ENCODE measurements around the gene RFNG.

Gene RFNG

DNA sequence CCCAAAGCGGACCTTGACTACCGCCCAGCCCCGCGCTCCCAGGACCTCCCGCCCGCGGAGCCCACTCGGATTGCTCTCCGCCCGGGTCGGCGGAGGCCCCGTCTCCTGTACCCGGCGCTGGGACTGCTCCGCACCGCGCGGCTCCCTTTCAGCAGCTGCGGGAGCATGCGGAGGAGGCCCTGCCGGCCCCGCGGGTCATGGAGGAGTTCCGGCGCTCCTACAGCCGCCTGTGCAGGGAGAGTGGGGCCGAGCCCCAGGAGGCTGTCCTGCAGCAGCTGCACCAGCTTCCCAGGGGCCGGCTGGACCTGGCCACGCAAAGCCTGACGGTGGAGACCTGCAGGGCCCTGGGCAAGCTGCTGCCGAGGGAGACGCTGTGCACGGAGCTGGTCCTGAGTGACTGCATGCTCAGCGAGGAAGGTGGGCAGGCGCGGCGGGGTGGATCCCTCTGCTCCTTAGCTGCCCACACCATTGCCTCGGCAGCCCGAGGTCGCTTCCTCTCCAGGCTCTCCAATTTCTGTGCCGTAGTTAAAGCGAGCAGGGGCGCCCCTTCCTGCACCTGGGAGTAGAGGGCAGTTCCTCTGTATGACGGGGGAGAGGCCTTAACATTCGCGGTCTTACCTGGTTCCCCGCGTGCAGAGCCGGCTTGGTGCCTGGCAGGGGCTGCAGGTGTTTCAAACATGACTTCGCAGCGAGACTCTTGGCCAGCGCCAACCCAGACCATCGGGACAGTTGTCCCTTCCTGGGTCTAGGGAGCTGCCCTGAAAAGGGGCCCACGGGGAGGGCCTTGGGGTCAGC is 28.0 kb downstream of the RFNG start:
- Histone ChIP-seq H3K27me3 (ENCODE audit: insufficient read depth, low read depth) (no peaks in the 10 kb centered on the region), H4K20me1 (ENCODE audit: insufficient read depth) (no peaks in the 10 kb centered on the region), H3K4me1 (ENCODE audit: low read depth, poor library complexity, severe bottlenecking) (peaks cover 6% of the 10 kb centered on the region), H3K4me2 (peak overlapping the region; percentile 84), H3K9ac (peak overlapping the region; percentile 64), H3K4me3 (IDR thresholded peaks at IDR 0.05; ENCODE audit: insufficient read depth, low read depth, low read length) (peak overlapping the region; percentile 22), H3K79me2 (ENCODE audit: insufficient read depth, low read depth) (peaks cover 6% of the 10 kb centered on the region; the same call in 1 of the 2 replicates), H3K27ac (no peak overlapping the region), H3K36me3 (ENCODE audit: insufficient read depth) (no peaks in the 10 kb centered on the region), H2AFZ (ENCODE audit: low read depth) (peak overlapping the region; percentile 76)
- TF ChIP-seq, protein P1, sequence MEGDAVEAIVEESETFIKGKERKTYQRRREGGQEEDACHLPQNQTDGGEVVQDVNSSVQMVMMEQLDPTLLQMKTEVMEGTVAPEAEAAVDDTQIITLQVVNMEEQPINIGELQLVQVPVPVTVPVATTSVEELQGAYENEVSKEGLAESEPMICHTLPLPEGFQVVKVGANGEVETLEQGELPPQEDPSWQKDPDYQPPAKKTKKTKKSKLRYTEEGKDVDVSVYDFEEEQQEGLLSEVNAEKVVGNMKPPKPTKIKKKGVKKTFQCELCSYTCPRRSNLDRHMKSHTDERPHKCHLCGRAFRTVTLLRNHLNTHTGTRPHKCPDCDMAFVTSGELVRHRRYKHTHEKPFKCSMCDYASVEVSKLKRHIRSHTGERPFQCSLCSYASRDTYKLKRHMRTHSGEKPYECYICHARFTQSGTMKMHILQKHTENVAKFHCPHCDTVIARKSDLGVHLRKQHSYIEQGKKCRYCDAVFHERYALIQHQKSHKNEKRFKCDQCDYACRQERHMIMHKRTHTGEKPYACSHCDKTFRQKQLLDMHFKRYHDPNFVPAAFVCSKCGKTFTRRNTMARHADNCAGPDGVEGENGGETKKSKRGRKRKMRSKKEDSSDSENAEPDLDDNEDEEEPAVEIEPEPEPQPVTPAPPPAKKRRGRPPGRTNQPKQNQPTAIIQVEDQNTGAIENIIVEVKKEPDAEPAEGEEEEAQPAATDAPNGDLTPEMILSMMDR (conservative IDR thresholded peaks at IDR 0.05; ENCODE audit: low read depth, low read length), result no peak

DNA sequence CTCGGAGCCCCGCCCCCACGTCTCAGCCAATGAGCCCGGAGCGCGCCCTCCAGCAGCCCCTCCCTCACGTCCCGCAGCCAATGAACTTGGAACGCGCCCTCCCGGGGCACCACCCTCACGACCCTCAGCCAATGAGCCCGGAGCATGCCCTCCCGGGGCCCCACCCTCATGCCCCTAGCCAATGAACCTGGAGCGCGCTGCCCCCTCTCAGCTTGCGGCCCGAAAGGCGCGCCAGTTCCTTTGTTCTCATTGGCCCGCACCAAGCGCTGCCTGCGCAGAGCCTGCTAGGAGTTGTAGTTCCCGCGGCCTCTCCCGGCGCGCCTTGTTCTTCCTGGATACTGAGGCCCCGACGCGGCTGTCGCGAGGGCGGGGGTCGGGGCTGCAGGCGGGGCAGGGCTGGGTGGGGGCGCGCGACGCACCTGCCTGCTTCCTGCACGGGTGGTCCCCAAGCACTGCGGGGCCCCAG is 28.6 kb downstream of the RFNG start, which contains the start of gene LRRC45:
Gene LRRC45, plus strand, starts transcription at position 325 of the 466 bp plus-strand sequence. CDS start 339 bp downstream, outside the sequence.
- Histone ChIP-seq H2AFZ (ENCODE audit: low read depth) (peak within 1 kb of the TSS; percentile 80), H3K4me3 (IDR thresholded peaks at IDR 0.05; ENCODE audit: insufficient read depth, low read depth, low read length) (peak within 1 kb of the TSS; percentile 22), H3K4me1 (ENCODE audit: low read depth, poor library complexity, severe bottlenecking) (peaks cover 6% of the 10 kb centered on the region), H3K4me2 (peak within 1 kb of the TSS; percentile 84), H3K27me3 (ENCODE audit: insufficient read depth, low read depth) (no peaks in the 10 kb centered on the region), H3K79me2 (ENCODE audit: insufficient read depth, low read depth) (peaks cover 6% of the 10 kb centered on the region; the same call in 1 of the 2 replicates), H3K36me3 (ENCODE audit: insufficient read depth) (no peaks in the 10 kb centered on the region), H3K9ac (peak within 1 kb of the TSS; percentile 75), H4K20me1 (ENCODE audit: insufficient read depth) (no peaks in the 10 kb centered on the region), H3K27ac (peak within 1 kb of the TSS; percentile 26)
- TF ChIP-seq, protein P1 (conservative IDR thresholded peaks at IDR 0.05; ENCODE audit: low read depth, low read length), result no peak

DNA sequence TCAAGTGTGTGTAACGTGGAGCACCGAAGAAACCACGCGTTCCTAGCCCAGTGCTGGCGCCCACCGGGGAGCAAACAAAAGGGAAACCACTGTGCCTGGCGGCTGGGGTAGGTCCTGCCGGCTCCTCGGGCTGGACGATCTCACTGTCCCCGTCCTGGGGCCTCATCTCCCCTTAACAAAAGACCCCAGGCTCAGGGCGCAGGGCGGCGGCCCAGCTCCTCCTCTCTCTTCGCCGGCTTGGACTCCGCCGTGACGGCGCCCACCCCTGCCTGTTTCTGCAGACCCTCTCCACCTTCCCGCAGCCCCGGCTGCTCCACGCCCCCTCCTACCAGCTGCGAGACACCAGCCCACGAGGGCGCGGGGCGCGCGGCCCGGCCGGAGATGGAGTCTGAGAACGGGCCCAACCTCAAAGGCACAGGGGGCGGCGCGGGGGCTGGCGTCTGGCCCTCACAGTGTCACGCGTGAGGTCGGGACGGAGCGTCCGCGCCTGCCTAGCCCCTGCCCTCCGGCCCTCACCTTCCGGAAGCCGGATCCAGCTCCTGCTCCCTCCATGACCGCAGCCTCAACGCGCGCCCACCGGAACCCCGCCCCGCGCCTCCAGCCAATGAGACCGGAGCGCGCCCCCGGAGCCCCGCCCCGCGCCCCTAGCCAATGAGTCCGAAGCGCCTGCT is 29.2 kb downstream of the RFNG start, which contains the start of gene CENPX:
Gene CENPX, minus strand, starts transcription at position 569 of the 671 bp plus-strand sequence. Its CDS starts 17 bp downstream, at position 552.
- H3K9ac ChIP-seq, result peak within 1 kb of the TSS; percentile 75
- no peaks in the 10 kb centered on the region for H3K27me3 ChIP-seq (ENCODE audit: insufficient read depth, low read depth)
- TF ChIP-seq, protein P1 (conservative IDR thresholded peaks at IDR 0.05; ENCODE audit: low read depth, low read length), result no peak
- H3K27ac ChIP-seq, result peak within 1 kb of the TSS; percentile 26
- peak within 1 kb of the TSS; percentile 84 for H3K4me2 ChIP-seq
- peak within 1 kb of the TSS; percentile 80 for H2AFZ ChIP-seq (ENCODE audit: low read depth)
- peaks cover 6% of the 10 kb centered on the region; the same call in 1 of the 2 replicates for H3K79me2 ChIP-seq (ENCODE audit: insufficient read depth, low read depth)
- peaks cover 6% of the 10 kb centered on the region for H3K4me1 ChIP-seq (ENCODE audit: low read depth, poor library complexity, severe bottlenecking)
- H3K4me3 ChIP-seq (IDR thresholded peaks at IDR 0.05; ENCODE audit: insufficient read depth, low read depth, low read length), result peak within 1 kb of the TSS; percentile 22
- no peaks in the 10 kb centered on the region for H4K20me1 ChIP-seq (ENCODE audit: insufficient read depth)
- no peaks in the 10 kb centered on the region for H3K36me3 ChIP-seq (ENCODE audit: insufficient read depth)

DNA sequence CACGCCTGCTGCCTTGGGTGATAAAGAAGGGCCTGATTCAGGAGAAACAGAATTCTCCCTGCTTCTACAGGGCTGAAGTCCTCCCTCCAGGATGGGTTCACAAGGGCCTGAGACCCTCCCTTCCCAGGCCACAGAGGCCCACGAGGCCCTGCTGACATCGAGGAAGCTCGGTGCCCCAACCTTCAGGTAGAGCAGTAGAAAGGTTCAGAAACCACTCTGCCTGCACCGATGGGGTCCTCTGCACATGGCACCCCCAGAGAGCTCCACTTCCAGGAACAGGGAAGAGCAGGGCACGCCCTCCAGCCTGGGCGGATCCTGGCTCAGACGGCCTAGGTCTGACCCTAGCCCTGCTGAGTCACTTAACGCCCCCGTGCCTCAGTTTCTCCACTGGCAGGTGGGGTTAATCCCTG is 29.7 kb downstream of the RFNG start:
- H2AFZ ChIP-seq (ENCODE audit: low read depth), result peak overlapping the region; percentile 80; the same call in 1 of the 2 replicates
- H3K27ac ChIP-seq, result peak overlapping the region; percentile 26; the same call in 1 of the 2 replicates
- peaks cover 6% of the 10 kb centered on the region; the same call in 1 of the 2 replicates for H3K79me2 ChIP-seq (ENCODE audit: insufficient read depth, low read depth)
- H3K4me2 ChIP-seq, result peak overlapping the region; percentile 56
- H4K20me1 ChIP-seq (ENCODE audit: insufficient read depth), result no peaks in the 10 kb centered on the region
- TF ChIP-seq, protein P1 (conservative IDR thresholded peaks at IDR 0.05; ENCODE audit: low read depth, low read length), result no peak
- peak overlapping the region; percentile 75 for H3K9ac ChIP-seq
- no peaks in the 10 kb centered on the region for H3K36me3 ChIP-seq (ENCODE audit: insufficient read depth)
- no peak overlapping the region for H3K4me3 ChIP-seq (IDR thresholded peaks at IDR 0.05; ENCODE audit: insufficient read depth, low read depth, low read length)
- no peaks in the 10 kb centered on the region for H3K27me3 ChIP-seq (ENCODE audit: insufficient read depth, low read depth)
- H3K4me1 ChIP-seq (ENCODE audit: low read depth, poor library complexity, severe bottlenecking), result peaks cover 6% of the 10 kb centered on the region

All from KMS-11 (cell line).